ENCODE measurements around the gene PRKCA. TPM values are rescaled to one million over a fixed set of nuclear protein-coding genes. Genes with fewer than 3 reads are reported as not detected.
"Not testable (repeated sequence)": the region's sequence is repeated elsewhere in the genome, so short reads cannot be mapped to it uniquely, and the experiment has no call there.

Gene PRKCA
- total RNA-seq, 1 experiment from 2014 or later, result 17.9 TPM

DNA sequence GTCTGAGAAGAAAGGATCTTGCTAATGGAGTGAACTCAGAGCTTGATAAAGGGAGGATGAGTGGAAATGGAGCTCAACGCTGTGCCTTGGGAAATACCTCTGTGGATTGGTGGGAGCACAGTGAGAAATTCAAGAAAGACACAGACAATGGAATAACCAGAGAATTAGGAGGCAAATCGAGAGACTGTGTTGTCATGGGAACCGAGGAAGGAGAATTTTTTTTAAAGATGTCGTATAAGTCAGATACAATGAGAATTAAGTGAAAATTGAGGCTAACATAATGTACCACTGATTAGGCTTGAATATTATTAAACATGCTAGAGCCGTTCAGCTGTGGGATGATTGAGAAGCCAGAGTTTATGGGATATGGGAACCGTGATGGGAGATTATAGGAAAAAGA is 134.2 kb downstream of the PRKCA start:
- DNase-seq (ENCODE audit: low read depth), result no peak

DNA sequence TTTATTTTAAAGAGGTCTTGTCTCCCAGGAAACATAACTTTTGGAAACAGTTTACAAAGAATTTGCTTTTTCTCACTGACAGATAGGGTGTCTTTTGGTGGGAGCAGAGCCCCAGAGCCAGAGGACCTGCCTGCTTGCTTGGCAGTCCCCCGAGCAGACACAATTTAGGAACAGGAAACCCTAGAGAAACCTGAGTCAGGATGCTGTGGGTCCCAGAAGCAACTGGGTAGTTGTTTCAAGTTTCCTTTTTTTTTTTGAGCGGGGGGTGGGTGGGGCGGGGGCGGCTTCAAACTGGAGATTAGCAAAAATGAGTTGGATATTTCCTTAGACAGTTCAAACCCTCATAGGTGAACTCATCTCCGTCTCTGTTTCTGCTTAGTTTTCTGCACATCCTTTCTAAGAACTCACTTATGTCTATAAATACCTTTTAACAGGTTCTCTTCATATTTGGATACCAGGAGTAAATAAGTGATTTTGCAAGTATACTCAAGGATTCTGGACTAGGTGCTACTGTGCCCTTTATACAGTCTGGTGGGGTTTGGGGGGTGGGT is 135.1 kb downstream of the PRKCA start:
- no peak for DNase-seq (ENCODE audit: low read depth)

DNA sequence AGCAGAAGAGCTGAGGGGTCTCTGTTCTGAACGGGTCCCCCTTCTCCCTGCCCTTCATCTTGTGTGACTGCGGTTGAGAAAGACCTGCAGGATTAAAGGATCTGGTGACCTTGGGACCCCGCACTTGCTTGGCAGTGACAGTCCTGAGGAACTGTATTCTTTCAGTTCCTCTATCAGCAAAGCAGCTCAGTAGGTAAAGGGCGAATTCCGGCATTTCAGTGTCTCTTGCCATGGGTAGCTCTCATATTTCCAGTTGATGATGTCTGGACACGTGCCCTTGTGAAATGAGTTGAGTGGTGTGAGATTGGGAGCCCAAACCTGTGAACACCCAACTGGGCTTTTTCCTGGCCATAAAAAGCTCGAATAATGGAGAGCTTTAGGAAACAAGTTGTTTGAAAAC is 135.7 kb downstream of the PRKCA start:
- no peak for DNase-seq (ENCODE audit: low read depth)

DNA sequence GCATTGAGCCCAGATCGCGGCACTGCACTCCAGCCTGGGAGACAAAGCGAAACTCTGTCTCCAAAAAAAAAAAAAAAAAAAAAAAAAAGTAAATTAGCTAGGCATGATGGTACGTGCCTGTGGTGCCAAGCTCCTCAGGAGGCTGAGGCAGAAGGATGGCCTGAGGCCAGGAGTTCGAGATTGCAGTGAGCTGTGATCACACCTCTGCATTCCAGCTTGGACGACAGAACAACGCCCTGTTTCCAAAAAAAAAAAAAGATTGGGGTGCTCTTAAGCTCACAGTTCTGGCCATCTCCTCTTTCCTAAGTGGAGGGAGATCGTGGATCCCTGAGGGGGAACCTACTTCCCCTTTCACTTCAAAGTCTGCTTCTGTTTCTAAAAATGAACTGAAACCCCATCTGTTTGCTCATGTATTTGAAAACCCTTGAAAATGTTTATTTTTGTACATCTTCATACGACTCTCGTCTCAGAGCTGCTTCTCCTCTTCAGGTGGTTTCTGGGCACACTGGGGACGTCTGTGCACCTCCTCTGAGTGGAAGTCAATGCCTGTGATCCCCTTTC is 138.8 kb downstream of the PRKCA start:
- peak; percentile 61 for DNase-seq (ENCODE audit: low read depth)

DNA sequence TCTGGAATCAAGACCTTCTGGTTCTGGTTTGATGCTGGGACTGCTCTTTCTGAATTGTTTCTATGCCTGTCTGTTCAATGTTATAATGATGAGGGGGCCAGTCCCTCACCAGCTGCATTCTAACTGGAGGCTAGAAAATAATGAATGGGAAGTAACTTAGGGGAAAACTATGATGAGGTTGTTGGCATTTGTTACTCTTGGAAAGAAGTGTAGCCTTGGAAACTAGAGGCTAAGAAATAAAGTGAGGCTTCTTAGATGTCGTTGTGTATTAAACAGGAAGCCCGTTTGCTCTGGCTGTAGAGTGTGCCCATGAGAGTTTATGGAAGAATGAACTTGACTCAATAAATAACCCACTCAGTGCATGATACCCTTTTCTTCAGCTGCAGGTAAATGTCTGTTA is 140.8 kb downstream of the PRKCA start:
- DNase-seq (ENCODE audit: low read depth), result no peak

DNA sequence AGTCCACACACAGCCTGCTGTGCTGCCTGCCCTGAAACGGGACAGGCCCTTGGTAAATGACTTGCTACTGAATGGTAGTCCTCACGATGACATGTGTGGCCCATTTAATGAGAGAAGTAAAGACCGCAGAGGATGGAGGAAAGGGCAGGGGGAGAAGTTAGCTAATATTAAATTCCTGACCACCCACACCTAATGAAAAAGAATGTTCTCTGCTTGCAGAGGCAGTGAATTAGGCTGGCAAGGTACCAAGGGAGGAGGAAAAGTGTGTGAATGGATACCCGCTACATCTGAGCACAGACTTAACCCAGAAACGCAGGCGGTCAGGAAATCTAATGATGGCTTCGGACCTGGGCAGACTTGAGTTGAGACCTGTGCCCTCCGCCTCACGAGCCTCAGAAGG is 141.2 kb downstream of the PRKCA start:
- no peak for DNase-seq (ENCODE audit: low read depth)

DNA sequence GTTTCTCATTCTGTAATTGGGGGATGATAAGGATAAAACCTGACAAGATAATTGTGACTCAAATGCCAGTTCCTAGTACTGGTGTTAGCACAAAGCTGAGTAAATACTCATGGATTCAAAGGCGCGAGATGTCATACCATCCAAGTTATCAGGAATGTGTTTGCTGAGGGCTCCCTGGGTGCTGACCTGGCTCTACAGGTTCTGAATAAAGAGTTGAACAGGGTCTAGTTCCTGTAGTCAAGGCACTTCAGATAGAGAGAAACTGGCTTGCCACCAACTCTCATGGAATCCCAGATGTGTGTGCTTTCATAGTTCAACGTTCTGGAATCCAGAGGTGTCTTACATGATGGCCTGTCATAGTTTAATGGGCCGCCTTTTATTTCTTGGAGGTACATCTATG is 141.6 kb downstream of the PRKCA start:
- DNase-seq (ENCODE audit: low read depth), result no peak

DNA sequence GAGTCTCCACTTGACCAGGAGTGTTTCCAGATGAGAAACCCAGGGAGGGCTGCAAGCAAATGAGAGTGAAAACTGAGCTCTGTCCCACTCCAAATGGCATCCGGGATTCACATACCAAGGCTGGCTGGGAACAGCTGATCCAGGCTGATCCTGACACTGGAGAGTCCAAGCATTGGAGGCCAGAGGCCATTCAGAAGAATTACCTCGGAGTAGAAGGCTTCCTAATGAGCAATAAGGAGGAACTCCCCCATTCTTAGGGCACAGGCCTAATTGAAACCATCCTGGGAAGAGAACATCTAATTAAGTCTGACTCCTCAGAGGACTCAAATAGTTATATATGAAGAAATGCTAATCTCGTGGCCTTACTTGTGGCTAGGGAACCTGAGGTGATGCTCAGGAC is 142.8 kb downstream of the PRKCA start:
- DNase-seq (ENCODE audit: low read depth), result no peak

DNA sequence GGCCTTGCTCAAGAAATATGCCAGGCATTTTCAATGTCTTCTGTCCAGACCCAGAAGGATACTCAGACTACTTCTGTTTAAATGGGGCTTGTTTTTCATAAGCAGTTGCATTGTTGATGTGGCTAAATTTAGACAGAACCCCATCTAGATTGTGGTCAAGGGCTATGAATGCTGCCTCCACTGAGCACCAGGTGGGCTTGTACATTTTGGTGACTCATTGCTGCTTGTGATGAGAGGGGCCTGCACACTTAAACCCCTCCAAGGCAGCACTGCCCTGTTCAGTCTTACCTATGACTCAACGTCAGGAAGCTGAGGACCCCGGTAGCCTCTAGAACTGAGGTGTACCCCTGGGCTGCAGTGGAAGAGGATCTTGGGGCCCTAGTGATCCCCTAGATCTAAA is 144.0 kb downstream of the PRKCA start:
- no peak for DNase-seq (ENCODE audit: low read depth)

DNA sequence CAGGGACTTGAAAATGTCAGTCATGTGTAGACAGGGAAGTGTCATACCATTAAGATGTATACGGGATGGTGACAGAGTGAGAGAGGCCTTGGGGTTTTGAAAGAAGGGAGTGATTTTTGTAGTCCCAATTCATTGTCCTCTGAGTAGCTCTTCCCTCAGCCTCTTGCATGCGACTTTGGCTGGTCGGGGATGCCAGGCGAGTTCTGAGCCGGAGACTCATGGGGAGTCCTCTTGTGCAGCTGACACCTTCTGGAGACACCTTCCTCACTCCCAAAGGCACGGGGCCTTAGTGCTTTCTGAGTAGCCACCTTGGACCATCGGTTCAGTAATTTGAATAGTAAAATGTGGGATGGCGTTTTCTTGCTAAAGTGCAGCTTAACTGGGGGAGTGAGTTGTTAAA is 144.7 kb downstream of the PRKCA start:
- no peak for DNase-seq (ENCODE audit: low read depth)

DNA sequence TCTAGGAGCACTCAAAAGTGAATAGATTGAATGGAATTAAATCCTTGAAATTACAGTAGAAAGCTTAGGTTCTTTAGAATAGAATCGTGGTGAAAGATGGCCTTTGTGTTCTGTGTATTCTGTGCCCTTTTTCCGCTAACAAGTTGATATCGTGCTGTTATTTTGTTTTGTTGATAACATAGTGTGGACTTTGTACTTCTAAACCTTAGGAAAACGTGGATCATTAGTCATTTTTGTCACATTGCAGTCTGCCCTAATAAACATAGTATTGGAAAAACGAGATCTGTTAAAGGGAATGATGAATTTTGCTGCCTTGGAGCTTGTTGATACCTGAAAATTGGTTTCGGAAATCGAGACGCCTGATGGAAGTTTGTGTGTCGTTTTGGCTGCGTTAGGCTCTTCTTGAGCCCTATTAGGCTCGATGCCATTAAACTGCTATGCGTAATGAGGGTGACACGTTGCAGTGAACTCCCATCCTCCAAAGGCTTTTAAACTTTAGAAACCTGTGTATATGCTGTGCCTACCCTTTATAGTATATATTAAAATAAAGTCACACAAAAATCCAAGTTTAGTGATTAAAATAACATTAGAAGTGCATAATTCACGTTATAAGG is 145.7 kb downstream of the PRKCA start:
- DNase-seq (ENCODE audit: low read depth), result no peak

DNA sequence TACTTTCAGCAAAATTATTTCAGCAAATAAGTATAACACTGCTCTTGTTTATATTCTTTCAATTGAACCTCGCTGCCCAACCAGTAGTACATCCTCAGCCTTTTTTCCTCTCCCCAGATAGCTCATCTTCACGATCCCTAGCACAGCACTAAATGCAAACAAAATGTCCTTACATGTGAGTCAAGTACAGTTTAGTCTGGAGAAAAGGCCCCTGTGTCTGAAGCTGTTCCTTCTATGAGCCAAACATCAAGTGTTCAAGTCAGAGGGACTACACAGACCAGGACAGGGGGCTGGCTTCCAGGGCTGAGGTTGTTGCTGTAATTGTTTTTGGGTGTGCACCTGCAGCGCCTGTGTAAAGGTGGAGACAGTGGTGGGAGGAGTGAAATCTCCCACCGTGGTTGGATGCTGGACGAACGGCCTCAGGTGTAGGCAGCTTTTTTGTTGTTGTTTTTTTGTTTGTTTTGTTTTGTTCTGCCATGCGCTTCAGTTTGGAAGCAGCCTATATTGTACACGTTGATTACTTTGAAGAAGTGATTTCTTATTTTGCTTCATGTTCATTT is 147.1 kb downstream of the PRKCA start:
- DNase-seq (ENCODE audit: low read depth), result no peak

DNA sequence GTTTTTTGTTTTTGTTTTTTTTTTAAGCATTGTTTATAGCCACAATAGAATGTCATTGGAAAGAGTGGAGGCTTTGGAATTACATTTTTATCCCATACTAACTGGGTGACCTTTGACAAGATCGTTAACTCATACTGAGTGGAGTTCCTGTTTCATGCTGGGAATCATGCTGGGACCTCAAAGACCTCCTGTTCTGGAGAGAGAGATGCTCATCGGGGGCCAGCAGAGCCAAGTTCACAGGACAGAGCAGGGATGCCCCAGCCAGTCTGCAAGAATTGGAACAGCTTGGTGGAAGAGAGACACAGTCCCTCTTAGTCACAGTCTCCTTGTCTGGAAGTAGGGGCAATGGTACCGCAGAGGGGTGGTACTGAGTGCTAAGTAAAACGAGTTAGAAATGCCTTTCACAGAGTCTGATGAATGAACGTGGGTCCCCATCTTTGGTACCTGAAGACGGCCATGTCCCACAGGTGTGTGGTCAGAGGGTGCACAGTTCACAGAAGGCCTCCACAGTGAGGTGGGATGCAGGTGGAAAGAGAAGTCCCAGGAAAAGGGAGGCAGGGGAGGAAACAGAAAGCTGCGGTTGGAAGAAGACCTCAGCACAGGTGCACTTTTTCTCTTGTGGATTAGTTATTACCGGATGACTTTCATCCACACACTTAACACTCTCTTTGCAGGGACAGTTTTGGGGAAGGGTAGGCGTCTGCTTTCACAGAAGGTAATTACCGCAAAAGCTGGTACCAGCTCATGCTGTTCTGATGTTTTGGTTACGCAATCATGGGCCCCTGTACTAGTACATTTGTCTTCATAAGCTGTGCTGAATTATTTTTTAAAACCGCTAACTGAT is 147.8 kb downstream of the PRKCA start:
- no peak for DNase-seq (ENCODE audit: low read depth)

DNA sequence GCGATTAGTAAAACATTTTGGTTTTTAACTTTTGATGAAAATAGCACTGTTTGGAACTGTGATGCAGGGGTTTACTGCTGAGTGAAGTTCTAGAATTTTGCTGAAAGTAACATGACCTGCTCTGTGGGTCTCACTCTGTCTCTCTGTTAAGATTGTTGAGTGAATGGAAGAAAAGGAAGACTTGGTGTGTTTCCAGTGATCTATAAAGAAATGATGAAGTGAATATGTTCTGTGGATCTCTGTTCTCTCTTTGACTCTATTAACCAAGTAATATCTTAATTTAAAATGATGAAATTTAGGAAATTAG is 148.4 kb downstream of the PRKCA start:
- DNase-seq (ENCODE audit: low read depth), result no peak

DNA sequence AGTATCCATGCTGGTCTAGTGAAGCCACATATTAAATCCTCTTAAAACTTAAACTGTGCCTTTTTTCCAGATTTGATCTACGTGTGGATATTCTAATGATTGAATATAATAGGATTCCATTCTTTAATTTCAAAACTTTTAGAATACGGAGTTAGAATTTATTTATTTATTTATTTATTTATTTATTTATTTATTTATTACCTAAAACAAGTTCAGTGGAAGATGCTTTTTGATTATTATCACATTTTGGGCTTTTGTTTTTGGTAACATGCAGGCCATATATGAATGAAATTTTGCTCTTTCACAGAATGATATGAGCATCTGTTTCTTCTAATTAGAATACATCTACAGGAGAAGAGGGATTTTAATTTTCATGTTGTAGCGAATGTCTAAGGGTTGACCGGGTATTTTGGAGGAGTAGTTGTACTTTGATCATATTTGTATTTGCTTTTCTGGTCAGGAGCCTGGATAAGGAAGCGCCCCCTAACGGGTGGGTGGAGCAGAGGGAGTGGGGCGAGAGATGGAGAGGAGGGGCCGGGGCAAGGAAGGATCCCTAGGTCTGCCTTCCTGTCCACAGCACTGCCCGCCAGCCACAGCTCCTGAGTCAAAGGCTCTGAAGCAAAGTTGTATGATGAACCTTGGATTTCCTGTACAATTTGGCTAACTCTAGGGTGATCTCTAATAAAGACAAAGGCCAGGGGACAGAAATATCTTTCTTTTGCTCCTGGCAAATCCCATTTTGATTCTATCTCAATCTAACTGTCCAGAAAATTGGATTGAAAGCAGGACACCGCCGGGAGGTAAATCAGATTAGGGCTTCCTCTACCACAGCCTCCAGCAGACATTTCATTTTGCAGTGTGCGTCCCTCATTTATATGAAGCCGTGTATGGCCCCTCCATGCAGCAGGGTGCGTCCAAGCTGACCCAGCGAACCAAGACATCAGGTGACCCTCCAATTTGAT is 149.1 kb downstream of the PRKCA start:
- no peak for DNase-seq (ENCODE audit: low read depth)

DNA sequence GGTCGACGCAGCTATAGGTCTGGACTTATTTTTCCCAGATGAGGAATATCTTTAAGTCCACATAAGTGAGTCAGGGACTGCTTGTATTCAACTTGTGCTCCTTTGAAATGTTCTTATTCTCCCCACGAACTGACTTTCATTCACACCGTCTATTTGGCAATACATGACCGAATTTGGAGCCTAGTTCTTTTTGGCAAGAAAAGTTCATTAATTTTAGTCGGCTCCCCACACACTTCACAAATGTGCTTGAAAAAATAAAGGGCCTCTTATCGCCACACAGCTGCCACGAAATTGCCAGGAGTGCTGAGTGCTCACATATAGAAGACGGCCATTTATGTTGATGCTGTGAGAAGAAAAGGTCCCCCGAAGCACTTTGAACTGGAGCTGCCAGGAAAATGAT is 152.6 kb downstream of the PRKCA start:
- DNase-seq (ENCODE audit: low read depth), result no peak

DNA sequence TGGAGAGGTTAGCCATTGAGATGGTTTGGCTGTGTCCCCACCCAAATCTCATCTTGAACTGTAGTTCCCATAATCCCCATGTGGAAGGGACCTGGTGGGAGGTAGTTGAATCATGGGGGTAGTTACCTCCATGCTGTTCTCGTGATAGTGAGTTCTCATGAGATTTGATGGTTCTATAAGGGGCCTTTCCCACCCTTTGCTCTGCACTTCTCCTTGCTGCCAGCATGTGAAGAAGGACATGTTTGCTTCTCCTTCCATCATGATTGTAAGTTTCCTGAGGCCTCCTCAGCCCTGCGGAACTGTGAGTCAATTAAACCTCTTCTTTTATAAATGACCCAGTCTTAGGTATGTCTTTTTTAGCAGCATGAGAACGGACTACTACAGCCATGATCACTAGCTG is 155.1 kb downstream of the PRKCA start:
- not testable (repeated sequence) for DNase-seq (ENCODE audit: low read depth)

DNA sequence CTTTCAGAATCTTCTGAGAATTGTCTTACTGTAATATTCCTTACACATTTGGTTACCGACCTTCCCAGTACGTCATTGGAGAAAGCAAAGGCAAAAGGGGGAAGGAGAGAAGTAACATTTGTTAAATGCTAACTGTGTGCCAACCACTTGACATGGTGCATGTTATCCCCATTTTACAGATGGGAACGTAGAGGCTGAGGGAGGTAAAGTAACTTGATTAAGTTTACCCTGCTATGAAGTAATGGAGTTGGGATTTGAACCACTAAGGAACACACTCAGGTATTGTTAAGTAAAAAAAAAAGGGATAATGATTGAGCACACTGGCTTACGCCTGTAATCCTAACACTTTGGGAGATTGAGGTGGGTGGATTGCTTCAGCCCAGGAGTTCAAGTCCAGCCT is 156.4 kb downstream of the PRKCA start:
- DNase-seq (ENCODE audit: low read depth), result no peak

DNA sequence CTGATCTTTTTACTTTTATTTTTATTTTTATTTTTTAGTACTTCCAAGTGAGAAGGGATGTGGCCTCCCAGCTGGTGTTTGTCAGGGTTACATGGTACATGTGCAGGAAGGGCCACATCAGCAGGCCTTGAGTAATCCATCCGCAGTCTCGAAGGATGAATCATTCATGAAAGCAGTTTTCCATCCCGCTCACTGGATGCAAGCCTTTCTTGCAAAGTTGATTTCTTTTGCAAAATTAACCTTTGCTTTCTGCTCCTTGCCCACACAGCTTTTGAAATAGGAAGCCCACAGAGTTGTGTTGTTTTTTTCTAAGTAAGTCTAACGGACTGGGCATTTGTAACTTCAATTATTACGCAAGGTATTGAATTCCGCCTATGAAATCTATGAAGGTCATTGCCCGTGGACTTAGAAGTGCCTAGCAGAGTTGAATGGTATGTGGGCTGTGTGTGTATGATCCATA is 157.4 kb downstream of the PRKCA start:
- peak; percentile 95 for DNase-seq (ENCODE audit: low read depth)

DNA sequence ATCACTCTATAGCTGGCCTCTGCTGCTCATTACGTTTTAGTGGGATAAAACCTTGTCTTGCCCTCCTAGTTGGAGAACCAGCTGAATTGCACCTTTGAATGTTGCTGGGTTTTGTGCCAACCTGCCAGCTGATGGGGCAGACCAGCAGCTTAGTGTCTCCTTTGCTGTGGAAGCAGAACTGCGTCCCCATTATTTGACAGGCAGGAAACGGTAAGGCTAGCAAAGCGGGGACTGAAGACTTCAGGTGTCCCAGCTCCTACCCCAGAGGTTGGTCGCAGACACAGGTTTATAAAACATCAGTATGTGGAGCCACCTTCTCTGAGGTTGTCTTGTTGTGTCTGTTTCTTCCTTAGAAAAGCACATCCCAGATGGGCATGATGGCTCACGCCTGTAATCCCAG is 158.1 kb downstream of the PRKCA start:
- no peak for DNase-seq (ENCODE audit: low read depth)

DNA sequence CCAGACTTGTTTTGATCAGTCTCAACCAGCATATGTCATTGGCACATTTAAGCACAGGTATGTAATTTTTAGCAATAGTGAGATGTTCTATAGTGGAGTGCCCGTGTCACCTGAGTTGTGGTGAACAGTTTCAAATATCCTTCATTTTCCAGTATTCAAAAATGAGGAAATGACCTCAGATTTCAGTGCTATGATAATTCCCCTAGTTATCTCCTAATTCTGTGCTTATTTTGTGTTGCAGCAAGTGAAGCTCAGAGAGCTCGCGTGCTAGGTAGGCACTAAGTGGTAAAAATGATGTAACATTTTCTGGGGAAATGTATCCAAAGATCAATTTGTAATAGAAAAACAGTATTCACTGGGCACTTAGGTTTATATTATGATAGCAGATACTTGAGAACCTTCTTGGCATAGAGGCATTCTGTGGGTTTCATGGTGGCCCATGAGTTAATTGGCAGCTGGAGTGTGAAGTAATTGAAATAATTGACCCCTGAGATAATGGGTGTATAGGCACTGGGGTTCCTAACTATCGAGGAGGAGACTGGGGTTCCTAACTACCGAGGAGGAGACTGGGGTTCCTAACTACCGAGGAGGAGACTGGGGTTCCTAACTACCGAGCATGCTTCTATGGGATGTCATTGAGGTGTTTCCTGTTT is 159.1 kb downstream of the PRKCA start:
- DNase-seq (ENCODE audit: low read depth), result peak; percentile 12

Data from M059J (cell line).